ENCODE measurements around the gene GIPC3.

- TF ChIP-seq POLR2A (IDR thresholded peaks at IDR 0.05; ENCODE audit: low read length) (no peak), CTCF (IDR thresholded peaks at IDR 0.05) (no peak), TP53 (CRISPR knock-in tag; IDR thresholded peaks at IDR 0.05) (no peak), JUN (IDR thresholded peaks at IDR 0.05) (no peak), KDM5A (IDR thresholded peaks at IDR 0.05) (no peak), EP300 (IDR thresholded peaks at IDR 0.05) (no peak), NR3C1 (IDR thresholded peaks at IDR 0.05) (no peak), BCL3 (IDR thresholded peaks at IDR 0.05) (no peak), HDAC2 (IDR thresholded peaks at IDR 0.05) (no peak)
Measured at GRCh38 chr19:3580156-3580934, 4.9 kb upstream of the GIPC3 start.
